Stomach (tissue), 9 donors: Measurements from ENCODE around the gene UBE2Q2. TPM values are rescaled to one million over a fixed set of nuclear protein-coding genes. Genes with fewer than 3 reads are reported as not detected.
A peak's percentile ranks its signal among the peaks of the same experiment; 100 is the strongest.

Source experiments
- DNase-seq, 2 donors: peaks; one replicate each; pipeline versions ENCODE4 v3.0.0 to v3.0.0-alpha.2; 2013 to 2019
- H3K27ac ChIP-seq, 5 donors: fragments of 200-600 bp in 4 of 5; sonication (generic) in 4 of 5; one replicate each; pipeline ENCODE4 v1.5.1; 2013 to 2019; ENCODE audit warnings: mild to moderate bottlenecking in 1 of 5, moderate library complexity in 1 of 5
- H3K27me3 ChIP-seq, 3 donors: fragments of 200-600 bp; sonication (generic); one replicate each; pipeline ENCODE4 v1.5.1; 2017 to 2019; ENCODE audit warnings: mixed run types in 1 of 3
- H3K36me3 ChIP-seq, 4 donors: fragments of 200-600 bp; sonication (generic); 1 replicate in 3 of 4; 2 replicates in 1 of 4; pipeline ENCODE4 v1.5.1; 2016 to 2019
- H3K4me1 ChIP-seq, 4 donors: fragments of 200-600 bp; sonication (generic); one replicate each; pipeline ENCODE4 v1.5.1; 2016 to 2019
- H3K4me3 ChIP-seq, 4 donors: fragments of 200-600 bp; sonication (generic) in 3 of 4; one replicate each; pipeline ENCODE4 v1.5.1; 2016 to 2019; ENCODE audit warnings: mild to moderate bottlenecking in 1 of 4
- H3K9me3 ChIP-seq, 4 donors: fragments of 200-600 bp; sonication (generic); one replicate each; pipeline ENCODE4 v1.5.1; 2016 to 2019
- EP300 ChIP-seq: sonication (generic); formaldehyde crosslinking; IDR thresholded peaks from one replicate; pipeline ENCODE4 v1.6.1; 2017; ENCODE audit warnings: antibody characterized with exemption
- POLR2A ChIP-seq, 4 donors: fragments of 450-650 bp; IDR thresholded peaks; one replicate each; pipeline ENCODE4 v1.6.1; 2016; ENCODE audit warnings: antibody characterized with exemption in 4 of 4, control low read depth in 2 of 4, mild to moderate bottlenecking in 1 of 4, moderate library complexity in 1 of 4
- POLR2AphosphoS5 ChIP-seq, 3 donors: sonication (generic); formaldehyde crosslinking; IDR thresholded peaks; one replicate each; pipeline ENCODE4 v1.6.1; 2016; ENCODE audit warnings: antibody characterized with exemption in 3 of 3
- WGBS, 5 donors: extraction: QIAGEN DNeasy Blood & Tissue Kit in 3 of 5; methylation state at CpG; one replicate each; pipeline versions ENCODE4 v1.1.5 to v1.1.7; 2013 to 2018; 5-methylcytosine and 5-hydroxymethylcytosine counted together
- intact Hi-C: fragments of 100-400 bp; cut with DNase I; formaldehyde crosslinking; loops from one replicate; pipeline ENCODE4 v1.15.1; 2023; ENCODE audit warnings: low total_unique reads
- polyA plus RNA-seq, 3 donors: library from polyadenylated mRNA; stranded (reverse); fragments of 200-250 nt; gene quantifications; one replicate each; pipeline ENCODE4 v1.2.3, GENCODE V29; 2013
- total RNA-seq, 5 donors: library from RNA; depleted of rRNA; stranded (reverse); fragments of >200 nt; gene quantifications; one replicate each; pipeline versions ENCODE4 v1.1.0 to v1.2.3, GENCODE V29; 2014 to 2016
- TF ChIP-seq, protein P1 (sequence below), 7 experiments: fragments of 450-650 bp in 4 of 7; fragments of 200-600 bp in 3 of 7; sonication (generic) in 3 of 7; IDR thresholded peaks; one replicate each; pipeline ENCODE4 v1.5.1; 2016 to 2019; ENCODE audit warnings: antibody characterized with exemption in 7 of 7, control low read depth in 2 of 7, mild to moderate bottlenecking in 1 of 7
- donor health status: healthy with polysubstance abuse.
- donor health status: Bipolar disorder and iron deficiency.
- donor health status: healthy.

Gene UBE2Q2
- total and polyA plus RNA-seq, 8 donors: 9.0 to 52.0 (median 33.8) TPM

DNA sequence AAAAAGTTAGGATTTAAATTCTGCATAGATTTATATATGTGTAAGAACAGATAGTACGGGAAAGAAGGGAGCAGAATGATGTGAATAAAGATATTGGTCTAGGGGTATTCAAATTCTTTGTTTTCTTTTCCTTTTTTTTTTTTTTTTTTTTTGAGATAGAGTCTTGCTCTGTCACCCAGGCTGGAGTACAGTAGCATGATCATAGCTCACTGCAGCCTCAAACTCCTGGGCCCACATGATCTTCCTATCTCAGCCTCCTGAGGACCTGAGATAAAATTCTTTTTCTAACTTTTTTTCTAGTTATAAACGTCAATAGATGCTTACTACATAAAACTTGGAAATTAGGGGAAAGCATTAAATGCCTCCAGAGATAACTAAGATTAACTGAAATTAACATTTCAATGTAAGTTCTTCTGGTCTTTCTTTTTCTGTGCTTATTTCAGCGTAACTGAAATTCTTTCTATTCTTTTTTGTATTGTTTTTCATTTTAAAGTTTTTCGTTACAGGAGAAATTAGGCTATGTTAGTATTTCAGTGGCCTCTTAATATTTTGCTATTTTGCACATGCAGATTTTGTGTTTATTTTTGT, 29.2 kb downstream of the UBE2Q2 start:
- no peaks in the 10 kb centered on the region for H3K4me1 ChIP-seq
- H3K27me3 ChIP-seq: no peaks in the 10 kb centered on the region
- no peak overlapping the region for H3K27ac ChIP-seq
- H3K9me3 ChIP-seq: no peaks in the 10 kb centered on the region
- no peak overlapping the region for H3K4me3 ChIP-seq
- intact Hi-C loops: no loop called here
- TF ChIP-seq EP300 (no peak), POLR2A (IDR thresholded peaks at IDR 0.05) (no peak), POLR2AphosphoS5 (IDR thresholded peaks at IDR 0.05) (no peak)
- TF ChIP-seq, protein P1, sequence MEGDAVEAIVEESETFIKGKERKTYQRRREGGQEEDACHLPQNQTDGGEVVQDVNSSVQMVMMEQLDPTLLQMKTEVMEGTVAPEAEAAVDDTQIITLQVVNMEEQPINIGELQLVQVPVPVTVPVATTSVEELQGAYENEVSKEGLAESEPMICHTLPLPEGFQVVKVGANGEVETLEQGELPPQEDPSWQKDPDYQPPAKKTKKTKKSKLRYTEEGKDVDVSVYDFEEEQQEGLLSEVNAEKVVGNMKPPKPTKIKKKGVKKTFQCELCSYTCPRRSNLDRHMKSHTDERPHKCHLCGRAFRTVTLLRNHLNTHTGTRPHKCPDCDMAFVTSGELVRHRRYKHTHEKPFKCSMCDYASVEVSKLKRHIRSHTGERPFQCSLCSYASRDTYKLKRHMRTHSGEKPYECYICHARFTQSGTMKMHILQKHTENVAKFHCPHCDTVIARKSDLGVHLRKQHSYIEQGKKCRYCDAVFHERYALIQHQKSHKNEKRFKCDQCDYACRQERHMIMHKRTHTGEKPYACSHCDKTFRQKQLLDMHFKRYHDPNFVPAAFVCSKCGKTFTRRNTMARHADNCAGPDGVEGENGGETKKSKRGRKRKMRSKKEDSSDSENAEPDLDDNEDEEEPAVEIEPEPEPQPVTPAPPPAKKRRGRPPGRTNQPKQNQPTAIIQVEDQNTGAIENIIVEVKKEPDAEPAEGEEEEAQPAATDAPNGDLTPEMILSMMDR (IDR thresholded peaks at IDR 0.05): no peak
- H3K36me3 ChIP-seq: peaks cover 8 to 52% (median 47%) of the 10 kb centered on the region in 4 donors
- DNase-seq: no peak
- 81 to 87% (median 86%) methylated on average over 4 of the region's 4 CpGs for WGBS, 5 donors

DNA sequence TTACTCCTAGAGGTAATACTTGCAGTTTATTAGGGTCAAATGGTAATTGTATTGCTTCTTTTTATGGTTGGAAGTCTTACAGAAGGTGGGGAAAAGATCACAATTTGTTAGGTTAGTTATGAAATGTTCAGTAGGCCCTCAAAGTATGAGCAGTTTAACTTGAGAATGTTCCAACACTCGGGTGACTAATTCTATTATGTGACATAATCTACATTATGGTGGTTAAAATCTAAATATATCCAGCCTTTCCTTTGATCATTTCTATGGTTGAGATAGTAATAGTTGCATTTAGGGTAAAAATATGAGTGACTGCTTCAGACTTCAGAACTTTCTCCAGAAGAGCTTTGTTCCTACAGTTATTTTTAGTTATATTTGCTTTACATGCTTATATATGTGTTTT, 40.8 kb downstream of the UBE2Q2 start:
- Histone ChIP-seq H3K9me3 (no peaks in the 10 kb centered on the region), H3K27ac (no peak overlapping the region), H3K36me3 (peaks cover 7 to 39% (median 32%) of the 10 kb centered on the region in 4 donors), H3K27me3 (no peaks in the 10 kb centered on the region), H3K4me3 (no peak overlapping the region), H3K4me1 (peaks cover 0 to 12% (median 8%) of the 10 kb centered on the region in 4 donors)
- DNase-seq: no peak
- intact Hi-C loops: no loop called here
- TF ChIP-seq EP300 (no peak), POLR2A (IDR thresholded peaks at IDR 0.05) (no peak), POLR2AphosphoS5 (IDR thresholded peaks at IDR 0.05) (no peak)
- TF ChIP-seq, protein P1 (IDR thresholded peaks at IDR 0.05): no peak
- WGBS, 5 donors: 33 to 63% (median 49%) methylated on average over 1 of the region's 1 CpG

DNA sequence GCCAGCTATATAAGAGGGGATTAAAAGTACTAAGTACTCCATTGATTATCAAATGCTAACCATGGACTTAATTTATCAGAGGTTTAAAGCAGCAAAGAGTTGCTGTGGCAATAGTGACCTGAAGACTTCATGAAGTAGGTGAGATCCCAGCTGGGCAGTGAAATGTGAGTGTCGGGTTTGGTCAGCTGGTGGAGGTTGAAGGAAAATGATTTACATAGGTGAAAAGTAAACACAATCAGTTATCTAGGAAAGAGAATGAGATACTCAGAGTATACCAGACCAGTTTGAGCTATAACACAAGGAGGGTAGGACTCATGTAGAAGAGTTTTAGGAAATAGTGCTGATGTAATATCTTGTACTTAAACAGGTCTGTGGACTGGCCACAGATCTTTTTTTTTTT, 43.9 kb downstream of the UBE2Q2 start:
- Histone ChIP-seq H3K4me1 (peaks cover 0 to 12% (median 8%) of the 10 kb centered on the region in 4 donors), H3K9me3 (no peaks in the 10 kb centered on the region), H3K4me3 (no peak overlapping the region), H3K27ac (no peak overlapping the region), H3K27me3 (no peaks in the 10 kb centered on the region), H3K36me3 (peaks cover 0 to 50% (median 26%) of the 10 kb centered on the region in 4 donors)
- WGBS, 5 donors: 45 to 61% (median 56%) methylated on average over 1 of the region's 1 CpG
- no peak for TF ChIP-seq POLR2A (IDR thresholded peaks at IDR 0.05)
- TF ChIP-seq, protein P1 (IDR thresholded peaks at IDR 0.05): no peak
- no peak for TF ChIP-seq EP300
- TF ChIP-seq POLR2AphosphoS5 (IDR thresholded peaks at IDR 0.05): no peak
- DNase-seq: peak in 1 of 2 donors; percentile 17
- intact Hi-C loops: no loop called here

DNA sequence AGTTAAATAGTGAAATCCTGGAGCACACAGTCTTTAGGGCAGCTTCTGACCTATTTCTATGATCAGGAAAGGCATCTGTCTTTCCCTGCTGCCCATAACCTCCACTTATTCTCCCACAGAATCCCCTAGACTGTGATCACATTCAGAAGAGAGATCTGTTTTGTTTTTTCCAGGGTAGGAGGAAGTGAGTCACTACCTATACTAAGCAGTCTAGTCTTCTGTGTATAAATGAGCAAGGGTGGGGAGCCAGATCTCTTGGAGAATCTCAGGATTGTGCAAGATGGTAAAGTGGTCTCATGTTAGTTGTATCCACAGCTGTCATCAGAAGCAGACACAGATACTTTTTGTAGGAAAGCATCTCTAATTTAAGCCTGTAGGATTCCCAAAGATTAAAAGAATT, 48.6 kb downstream of the UBE2Q2 start:
- TF ChIP-seq POLR2AphosphoS5 (IDR thresholded peaks at IDR 0.05) (peak in 1 of 3 donors; percentile 13), EP300 (no peak)
- Histone ChIP-seq H3K27ac (peak overlapping the region in 3 of 5 donors; percentile 13 to 64 (median 18)), H3K27me3 (no peaks in the 10 kb centered on the region), H3K9me3 (no peaks in the 10 kb centered on the region), H3K36me3 (peaks cover 0 to 42% (median 26%) of the 10 kb centered on the region in 4 donors), H3K4me1 (peaks cover 0 to 7% (median 2%) of the 10 kb centered on the region in 4 donors), H3K4me3 (no peak overlapping the region)
- DNase-seq: no peak
- intact Hi-C loops: no loop called here

DNA sequence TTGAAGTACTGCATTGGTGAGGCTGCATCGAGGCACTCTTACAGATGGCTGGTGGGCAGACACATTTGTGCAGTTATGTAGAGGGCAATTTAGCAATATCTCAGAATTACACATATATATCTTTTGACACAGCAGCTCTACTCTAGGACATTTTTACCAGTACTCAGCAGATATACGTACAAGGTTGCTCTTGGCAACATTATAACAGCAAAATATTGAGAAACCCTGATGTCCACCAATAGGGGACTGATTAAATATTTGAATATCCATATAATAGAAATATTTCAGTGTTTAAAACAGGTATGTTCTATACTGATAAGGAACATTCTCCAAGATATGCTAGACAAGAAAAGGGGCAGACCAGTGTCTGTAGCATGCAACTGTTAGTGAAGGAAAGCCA, 52.5 kb downstream of the UBE2Q2 start:
- WGBS, 5 donors: 58 to 76% (median 63%) methylated on average over 2 of the region's 2 CpGs
- no peaks in the 10 kb centered on the region for H3K4me1 ChIP-seq
- no peak for DNase-seq
- no peak overlapping the region for H3K4me3 ChIP-seq
- intact Hi-C loops: no loop called here
- H3K27ac ChIP-seq: no peak overlapping the region
- H3K36me3 ChIP-seq: peaks cover 0 to 40% (median 23%) of the 10 kb centered on the region in 4 donors
- no peaks in the 10 kb centered on the region for H3K9me3 ChIP-seq
- no peaks in the 10 kb centered on the region for H3K27me3 ChIP-seq
- TF ChIP-seq POLR2AphosphoS5 (IDR thresholded peaks at IDR 0.05) (no peak), EP300 (no peak), POLR2A (IDR thresholded peaks at IDR 0.05) (no peak)
- TF ChIP-seq, protein P1 (IDR thresholded peaks at IDR 0.05): no peak
